ENCODE measurements around the gene NMU. TPM values are rescaled to one million over a fixed set of nuclear protein-coding genes. Genes with fewer than 3 reads are reported as not detected.
"Not testable (repeated sequence)": the region's sequence is repeated elsewhere in the genome, so short reads cannot be mapped to it uniquely, and the experiment has no call there.

The NMU gene
- polyA plus RNA-seq, 4 donors, result 9.4 to 13.5 (median 11.5) TPM

DNA sequence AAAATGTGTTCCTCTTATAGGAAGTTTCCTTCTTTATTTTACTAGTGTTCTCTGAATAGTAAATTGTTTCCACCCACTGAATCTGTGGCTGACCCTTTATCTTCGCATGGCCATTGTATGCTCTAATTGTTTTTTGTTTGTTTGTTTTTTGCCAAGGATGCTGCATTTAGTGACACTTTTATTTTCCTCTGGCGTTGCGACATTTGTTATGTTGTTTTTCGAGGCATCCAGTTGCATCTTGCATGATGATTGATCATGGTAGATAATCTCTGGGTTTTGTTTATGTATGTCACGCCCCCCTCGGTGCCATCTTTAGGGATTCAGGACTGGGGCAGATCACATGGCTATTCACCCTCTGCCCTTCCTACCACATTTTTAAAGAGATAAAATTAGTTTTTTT, 2.2 kb downstream of the NMU start:
- DNase-seq (ENCODE audit: low read depth in 4 of 4, low spot score in 3 of 4), result no peak

DNA sequence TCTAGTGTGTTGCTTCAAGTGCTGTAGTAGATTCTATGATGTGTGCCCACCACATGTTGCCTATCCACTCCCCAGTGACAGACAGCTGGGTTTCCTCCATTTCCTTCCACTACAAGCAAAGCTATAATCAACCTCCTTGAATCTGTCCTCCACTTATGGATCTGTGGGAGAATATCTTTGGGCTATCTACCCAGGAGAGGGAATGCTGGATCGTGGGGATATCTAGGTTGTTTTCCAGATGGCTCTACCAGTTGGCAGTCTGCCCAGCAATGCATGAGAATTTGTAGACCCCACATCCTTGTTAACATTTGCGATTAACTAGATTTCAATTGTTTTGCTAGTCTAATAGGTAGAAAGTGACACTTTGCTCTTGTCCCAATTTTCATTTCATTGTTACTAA, 10.3 kb downstream of the NMU start:
- DNase-seq (ENCODE audit: low read depth in 4 of 4, low spot score in 3 of 4), result no peak

DNA sequence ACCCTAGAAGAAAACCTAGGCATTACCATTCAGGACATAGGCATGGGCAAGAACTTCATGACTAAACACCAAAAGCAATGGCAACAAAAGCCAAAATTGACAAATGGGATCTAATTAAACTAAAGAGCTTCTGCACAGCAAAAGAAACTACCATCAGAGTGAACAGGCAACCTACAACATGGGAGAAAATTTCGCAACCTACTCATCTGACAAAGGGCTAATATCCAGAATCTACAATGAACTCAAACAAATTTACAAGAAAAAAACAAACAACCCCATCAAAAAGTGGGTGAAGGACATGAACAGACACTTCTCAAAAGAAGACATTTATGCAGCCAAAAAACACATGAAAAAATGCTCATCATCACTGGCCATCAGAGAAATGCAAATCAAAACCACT, 12.0 kb downstream of the NMU start:
- not testable (repeated sequence) for DNase-seq (ENCODE audit: low read depth in 4 of 4, low spot score in 3 of 4)

DNA sequence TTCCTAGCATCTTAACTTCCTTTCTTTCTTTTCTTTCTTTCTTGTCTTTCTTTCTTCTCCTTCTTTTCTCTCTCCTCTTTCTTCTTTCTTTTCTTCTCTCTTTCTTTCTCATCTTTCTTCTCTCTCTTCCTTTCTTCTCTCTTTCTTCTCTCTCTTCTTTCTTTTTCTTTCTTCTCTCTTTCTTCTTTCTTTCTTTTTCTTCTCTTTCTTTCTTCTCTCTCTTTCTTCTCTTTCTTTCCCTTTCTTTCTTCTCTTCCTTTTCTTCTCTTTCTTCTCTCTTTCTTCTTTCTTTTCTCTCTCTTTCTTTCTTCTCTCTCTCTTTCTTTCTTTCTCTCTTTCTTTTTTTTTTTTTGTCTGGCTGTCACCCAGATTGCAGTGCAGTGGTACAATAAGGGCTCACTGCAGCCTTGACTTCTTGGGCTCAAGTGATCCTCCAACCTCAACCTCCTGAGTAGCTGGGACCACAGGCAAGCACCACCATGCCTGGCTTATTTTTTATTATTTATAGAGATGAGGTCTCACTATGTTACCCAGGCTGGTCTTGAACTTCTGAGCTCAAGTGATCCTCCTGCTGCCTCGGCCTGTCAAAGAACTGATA, 17.5 kb downstream of the NMU start:
- DNase-seq (ENCODE audit: low read depth in 4 of 4, low spot score in 3 of 4), result no peak

DNA sequence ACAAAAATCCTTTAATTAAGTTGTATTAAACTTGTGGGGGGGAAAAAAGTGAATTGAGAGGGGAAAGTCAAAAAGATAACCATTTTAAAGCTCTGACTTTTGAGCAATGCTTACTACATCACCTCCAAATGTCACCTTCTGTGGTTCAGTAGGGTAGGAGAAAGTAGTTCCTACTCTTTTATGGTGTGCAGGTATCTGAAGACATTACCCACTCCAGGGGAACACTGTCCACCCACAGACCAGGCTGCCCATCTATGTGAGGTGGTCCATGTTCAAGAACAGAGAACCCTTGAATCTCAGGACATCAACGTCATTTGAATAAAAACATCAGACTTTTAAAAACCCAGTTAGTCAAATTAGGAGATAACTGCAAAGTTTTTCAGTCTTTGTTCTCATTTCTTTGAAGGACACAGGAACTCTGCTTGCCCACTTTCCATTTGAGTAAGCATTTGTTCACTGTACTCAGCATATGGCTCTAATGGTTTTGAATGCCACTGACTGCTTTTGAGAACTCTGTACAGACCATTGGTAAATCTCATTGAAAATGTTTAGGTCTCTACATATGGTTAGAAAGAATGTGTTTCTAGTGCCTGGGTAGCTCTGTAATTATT, 18.4 kb downstream of the NMU start:
- DNase-seq (ENCODE audit: low read depth in 4 of 4, low spot score in 3 of 4), result no peak

DNA sequence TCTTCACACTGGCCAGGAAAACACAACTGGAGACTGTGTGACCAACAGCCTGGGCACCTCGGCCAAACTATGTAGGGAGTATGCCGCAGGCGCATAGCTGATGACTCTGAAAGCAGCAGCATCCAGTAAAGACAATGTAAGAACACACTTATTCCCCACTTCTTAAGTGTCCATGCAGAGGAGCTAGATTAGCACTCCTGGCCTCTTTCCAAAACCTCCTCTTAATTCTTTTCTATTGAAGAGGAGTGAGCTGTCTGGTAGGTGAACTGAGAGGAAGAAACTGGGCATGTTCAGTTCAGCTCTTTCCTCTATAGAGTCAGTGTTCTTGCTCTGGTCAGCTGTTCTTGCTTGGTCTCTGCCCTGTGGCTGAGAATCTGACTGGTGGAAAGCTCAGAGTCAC, 21.1 kb downstream of the NMU start:
- DNase-seq (ENCODE audit: low read depth in 4 of 4, low spot score in 3 of 4), result no peak

DNA sequence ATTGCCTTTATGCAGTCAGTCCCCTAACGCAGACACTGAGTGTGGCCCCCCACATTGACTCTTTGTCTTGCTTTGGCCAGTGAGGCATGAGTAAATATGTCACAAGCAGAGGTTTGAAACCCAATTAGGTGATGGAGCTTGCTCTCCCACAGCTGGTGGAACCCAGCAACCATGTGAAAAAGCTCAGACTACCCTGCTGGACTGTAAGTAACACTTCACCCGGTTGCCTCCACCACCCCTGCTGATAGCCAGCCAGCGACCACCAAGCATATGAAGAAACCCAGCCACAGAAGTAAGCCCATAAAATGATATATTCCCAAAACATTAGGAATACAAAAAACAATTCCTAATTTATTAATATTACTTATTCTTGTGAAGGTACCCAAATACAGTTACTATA, 22.5 kb downstream of the NMU start:
- no peak for DNase-seq (ENCODE audit: low read depth in 4 of 4, low spot score in 3 of 4)

DNA sequence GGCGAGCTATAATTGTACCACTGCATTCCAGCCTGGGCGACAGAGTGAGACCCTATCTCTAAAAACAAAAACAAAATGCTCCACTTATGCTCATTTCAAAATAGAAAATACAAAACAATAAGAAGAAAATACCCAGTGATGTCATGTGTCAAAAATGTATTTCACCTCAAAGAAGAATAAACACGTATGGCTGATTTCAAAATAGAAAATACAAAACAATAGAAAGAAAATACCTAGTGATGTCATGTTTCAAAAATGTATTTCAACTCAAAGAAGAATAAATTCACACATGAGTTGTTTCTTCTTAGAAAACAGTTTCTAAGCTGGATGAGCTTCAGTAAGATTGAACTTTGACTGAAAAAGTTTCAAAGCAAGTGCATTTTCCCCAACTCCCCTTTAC, 23.8 kb downstream of the NMU start:
- DNase-seq (ENCODE audit: low read depth in 4 of 4, low spot score in 3 of 4), result no peak

DNA sequence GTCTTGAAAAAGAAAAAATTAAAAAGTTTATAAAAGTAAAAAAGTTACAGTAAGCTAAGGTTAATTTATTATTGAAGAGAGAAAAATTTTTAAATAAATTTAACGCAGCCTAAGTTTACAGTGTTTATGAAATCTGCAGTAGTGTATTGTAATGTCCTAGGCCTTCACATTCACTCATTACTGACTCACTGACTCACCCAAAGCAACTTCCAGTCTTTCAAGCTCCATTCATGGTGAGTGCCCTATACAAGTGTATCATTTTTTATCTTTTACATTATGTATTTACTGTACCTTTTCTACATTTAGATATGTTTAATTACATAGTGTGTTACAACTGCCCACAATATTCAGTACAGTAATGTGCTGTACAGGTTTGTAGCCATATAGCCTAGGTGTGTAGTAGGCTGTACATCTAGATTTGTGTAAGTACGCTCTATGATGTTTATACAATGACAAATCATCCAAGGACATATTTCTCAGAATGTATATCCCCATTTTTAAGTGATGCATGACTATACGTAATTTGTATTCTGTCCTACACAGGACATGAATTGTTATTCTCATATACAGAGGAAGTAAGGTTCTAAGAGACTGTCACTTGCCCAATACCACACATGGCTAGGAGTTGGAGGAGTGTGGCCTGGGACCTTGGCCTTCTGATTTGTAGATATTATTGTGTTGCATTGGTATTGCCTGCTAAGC, 24.6 kb downstream of the NMU start:
- no peak for DNase-seq (ENCODE audit: low read depth in 4 of 4, low spot score in 3 of 4)

DNA sequence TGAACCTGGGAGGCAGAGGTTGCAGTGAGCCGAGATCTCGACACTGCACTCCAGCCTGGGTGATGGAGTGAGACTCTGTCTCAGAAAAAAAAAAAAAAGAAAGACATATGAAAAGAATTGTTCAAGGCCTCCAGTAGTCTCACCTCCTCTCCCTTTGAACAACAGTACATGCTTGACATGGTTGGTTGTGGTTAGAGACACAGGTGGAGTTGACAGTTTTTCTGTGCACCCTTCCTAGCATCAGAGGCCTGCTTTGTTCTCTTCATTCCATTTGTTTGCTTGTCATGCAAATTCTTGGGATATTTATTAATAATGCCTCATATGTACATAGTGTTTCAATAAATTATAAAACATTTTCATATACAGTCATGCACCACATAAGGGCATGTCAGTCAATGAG, 25.7 kb downstream of the NMU start:
- no peak for DNase-seq (ENCODE audit: low read depth in 4 of 4, low spot score in 3 of 4)

DNA sequence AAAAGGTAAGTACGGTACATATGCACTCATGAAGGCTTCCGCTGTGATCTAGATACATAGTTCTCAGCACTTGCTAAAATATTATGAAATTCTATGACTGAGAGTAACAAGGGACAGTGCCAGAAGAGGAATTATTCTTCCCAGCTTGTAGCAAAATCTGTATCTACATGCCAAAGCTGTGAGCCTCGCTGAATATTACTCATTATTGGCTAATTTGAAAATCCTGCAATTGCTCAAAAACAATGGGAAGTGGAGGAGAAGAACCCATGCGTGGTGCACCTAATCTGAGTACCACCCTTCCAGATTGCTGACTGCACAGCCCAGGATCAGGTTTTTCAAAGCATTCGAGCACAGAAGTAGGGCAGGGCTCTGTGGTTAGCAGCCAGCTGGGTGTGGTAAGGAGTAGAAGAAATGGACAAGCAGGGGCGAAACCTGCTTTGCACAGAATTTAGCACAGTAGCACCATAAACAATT, 26.7 kb downstream of the NMU start:
- DNase-seq (ENCODE audit: low read depth in 4 of 4, low spot score in 3 of 4), result no peak

DNA sequence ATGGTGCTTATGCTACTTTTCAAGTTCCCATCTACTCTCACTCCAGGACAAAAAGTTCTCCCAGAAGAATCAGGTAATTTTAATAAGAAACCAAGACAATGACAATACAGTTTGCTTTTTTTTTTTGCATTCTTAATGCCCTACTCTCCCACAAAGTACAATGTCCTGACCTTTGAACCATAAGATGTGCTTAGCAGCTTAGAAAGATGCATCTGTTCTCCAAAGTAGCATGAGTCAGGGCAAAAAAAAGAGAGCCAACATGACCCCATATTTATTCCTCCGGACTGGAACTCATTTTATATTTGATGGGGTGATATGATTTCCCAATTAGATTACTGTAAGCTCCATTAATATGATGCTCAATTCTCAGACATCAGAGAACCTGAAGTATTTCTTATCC, 27.5 kb downstream of the NMU start:
- no peak for DNase-seq (ENCODE audit: low read depth in 4 of 4, low spot score in 3 of 4)

DNA sequence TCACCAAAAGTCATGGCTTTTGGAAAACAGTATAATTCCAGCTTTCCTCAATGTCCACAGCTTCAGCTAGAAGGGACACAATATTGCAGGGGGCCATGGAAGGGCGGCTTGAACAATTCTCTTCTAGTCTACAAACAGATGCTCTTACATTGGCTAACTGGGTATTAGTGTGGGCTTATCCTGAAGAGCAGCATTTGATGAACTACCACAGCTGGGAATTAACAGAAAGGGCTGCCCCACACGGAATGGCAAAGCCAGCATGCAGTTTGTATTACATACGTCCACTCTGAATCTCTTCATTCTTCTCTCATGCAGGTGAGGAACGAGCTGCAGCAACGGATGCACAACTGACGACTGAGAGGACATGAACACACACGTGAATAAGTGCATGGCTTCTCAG, 31.1 kb downstream of the NMU start:
- DNase-seq (ENCODE audit: low read depth in 4 of 4, low spot score in 3 of 4), result no peak

DNA sequence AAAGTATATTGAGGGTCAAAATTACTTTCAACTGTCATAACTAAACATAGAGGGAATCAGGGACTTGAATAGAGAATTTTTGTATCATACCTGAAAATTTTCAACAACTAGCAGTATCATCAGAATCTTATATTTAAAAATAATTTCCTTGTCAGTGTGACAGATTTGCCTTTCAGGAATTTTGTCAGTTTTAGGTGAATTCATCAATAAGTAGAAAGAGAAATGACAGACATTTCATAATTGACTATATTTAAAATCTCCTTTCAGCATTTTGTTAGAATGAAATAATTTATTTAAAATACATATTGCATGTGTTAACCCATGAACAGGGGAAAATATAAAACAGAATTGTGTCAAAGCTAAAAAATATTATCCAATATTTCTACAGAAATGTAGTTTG, 35.5 kb downstream of the NMU start:
- no peak for DNase-seq (ENCODE audit: low read depth in 4 of 4, low spot score in 3 of 4)

DNA sequence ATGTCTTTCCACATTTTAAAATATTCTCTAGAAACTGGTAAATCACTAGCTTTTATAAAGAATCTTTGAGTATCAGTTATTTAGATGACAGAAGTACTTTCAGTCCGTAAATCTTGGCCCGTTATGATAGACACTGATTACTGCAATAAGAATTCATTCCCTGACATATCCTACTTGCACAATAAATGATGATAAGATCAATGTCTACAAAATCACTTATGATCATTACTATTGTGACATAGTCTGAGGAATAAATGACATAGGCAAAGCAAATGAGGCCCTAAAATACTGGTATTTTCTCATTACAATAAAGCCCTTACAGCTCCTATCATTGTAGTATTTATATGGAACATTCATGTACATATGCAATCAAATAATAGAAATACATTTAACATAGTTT, 37.5 kb downstream of the NMU start:
- DNase-seq (ENCODE audit: low read depth in 4 of 4, low spot score in 3 of 4), result no peak

DNA sequence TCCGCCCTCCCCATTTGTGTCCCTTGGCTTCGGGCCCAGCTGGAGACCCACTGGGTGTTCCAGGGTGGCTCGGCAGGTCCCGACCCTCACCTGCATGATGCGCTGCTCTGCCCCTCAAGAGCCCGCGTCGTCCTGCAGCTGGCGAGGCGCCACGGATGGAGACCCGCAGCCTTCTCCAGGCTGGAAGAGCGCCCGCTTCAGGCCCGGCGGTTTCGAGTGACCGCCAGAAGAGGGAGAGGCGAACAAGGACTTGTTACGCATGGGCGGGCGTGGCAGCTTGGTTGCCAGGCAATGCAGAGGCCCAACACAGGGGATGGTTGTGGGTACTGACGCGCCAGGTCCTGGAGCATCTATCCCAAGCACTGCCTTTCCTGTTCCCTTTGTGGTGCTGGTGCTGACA, 44.1 kb downstream of the NMU start, which contains the start of gene PDCL2:
TSS of gene PDCL2 (minus strand) at position 232 of the 400 bp plus-strand sequence. CDS start at position 96, 136 bp downstream.
- no peak for DNase-seq (ENCODE audit: low read depth in 4 of 4, low spot score in 3 of 4)

DNA sequence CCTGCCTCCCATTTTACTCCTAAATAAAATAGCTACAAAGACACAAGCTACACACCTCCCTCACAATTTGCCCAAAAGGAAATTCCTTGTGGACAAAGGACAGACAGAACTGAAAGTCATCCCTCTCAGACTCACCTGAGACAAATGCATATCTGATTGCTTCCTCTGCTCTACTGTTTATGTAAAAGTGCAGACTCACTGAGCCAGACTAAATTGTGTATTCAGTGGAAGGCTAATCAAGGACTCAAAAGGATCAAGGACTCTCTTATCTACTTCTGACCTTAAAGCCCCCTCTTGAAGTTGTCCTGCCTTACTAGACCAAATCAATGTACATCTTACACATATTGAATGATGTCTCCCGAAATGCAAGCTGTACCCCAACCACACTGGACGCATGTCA, 47.9 kb downstream of the NMU start:
- no peak for DNase-seq (ENCODE audit: low read depth in 4 of 4, low spot score in 3 of 4)

DNA sequence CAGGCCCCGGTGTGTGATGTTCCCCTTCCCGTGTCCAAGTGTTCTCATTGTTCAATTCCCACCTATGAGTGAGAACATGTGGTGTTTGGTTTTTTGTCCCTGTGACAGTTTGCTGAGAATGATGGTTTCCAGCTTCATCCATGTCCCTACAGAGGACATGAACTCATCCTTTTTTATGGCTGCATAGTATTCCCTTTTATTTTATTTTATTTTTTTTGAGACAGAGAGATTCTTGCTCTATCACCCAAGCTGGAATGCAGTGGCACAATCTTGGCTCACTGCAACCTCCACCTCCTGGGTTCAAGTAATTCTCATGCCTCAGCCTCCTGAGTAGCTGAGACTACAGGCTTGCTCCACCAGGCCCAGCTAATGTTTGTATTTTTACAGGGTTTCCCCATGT, 53.3 kb downstream of the NMU start:
- DNase-seq (ENCODE audit: low read depth in 4 of 4, low spot score in 3 of 4), result not testable (repeated sequence)

DNA sequence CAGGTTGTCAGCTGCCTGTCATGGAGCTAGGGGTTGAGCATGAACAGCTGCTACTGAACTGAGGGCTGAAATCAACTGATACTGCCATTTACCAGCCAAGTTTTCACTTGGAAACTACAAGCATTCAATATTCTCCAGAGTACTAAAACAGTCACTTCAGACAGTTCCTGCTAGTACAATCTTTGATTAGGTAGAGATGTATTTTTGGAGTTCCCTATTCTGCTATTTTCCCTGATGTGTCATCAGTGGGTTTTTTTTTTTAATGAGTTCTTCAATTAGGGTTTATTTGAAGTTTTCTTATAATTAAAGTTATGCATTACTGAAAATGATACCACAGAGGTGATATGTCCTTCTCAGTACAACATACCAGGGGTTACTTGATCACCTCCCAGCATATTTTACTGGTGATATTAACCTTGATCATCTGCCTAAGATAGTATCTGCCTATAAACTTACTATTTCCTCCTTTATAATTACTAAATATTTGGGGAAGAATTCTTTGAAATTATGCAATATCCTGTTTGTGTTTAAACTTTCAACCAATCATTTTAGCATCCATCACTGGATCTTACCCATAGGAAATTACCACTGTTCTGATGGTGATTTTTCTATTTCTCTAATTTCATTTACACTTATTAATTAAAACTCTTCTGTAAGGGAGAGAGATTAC, 57.6 kb downstream of the NMU start:
- no peak for DNase-seq (ENCODE audit: low read depth in 4 of 4, low spot score in 3 of 4)

DNA sequence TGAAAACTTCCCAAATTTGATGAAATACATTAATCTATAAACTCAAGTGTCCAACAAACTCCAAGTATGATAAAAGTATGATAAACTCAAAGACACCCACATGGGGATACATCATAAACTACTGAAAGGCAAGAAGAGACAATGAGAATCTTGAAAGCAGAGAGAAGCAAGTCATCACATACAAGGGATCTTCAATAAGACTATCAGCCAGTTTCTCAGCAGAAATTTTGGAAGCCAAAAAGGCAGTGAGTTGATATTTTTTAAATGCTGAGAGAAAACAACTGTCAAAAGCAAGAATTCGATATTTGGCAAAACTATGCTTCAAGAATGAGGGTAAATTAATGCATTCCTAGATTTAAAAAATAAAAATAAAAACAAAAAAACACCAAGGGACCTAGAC, 60.6 kb downstream of the NMU start:
- no peak for DNase-seq (ENCODE audit: low read depth in 4 of 4, low spot score in 3 of 4)

DNA sequence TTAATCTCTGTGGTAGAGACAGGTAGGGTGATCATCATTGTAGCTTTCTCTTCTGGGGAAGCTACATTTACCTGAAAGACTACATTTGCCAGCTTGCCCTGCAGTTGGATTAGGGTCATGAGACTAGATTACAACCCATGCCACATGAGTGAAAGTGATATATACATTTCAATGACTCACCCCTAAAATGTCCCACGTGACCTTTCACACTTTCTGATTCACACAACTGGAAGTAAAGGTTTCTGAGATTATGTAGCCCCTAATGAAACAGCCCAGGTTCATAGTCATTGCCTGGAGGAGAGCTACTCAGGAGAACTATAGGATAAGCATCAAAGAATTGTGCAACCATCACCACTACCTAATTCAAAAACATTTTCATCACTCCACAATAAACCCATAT, 61.8 kb downstream of the NMU start:
- DNase-seq (ENCODE audit: low read depth in 4 of 4, low spot score in 3 of 4), result no peak

DNA sequence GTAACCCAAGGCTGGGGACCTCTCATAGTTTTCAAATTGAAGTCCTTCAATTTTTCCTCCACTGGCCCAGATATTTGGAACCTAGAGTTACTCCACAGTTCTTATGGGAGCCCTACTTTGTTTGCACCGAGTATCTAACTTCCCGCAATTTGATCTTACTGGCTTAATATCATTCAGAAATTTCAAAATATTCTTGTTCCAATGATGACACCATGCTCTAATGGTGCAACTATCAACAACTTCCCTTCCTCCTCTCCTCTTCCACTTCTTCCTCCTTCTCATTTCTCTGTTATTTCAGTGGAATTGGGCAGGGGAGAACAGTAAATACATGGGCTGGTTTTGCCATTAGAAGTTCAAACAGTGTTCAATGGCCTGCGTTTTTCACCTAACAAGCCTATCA, 64.3 kb downstream of the NMU start:
- no peak for DNase-seq (ENCODE audit: low read depth in 4 of 4, low spot score in 3 of 4)

Data from left renal pelvis (tissue), 4 donors.